SK-N-SH (cell line): ENCODE results near the gene IFT52. TPM values are rescaled to one million over a fixed set of nuclear protein-coding genes. Genes with fewer than 3 reads are reported as not detected.

Source experiments
- CTCF ChIA-PET: fragments of 300-600, 350-600 bp; formaldehyde crosslinking; extraction: SDS; loops from one replicate; lab custom pipeline; 2021; lab: Yijun Ruan, JAX
- POLR2A ChIA-PET: fragments of 350-600 bp; sonication (Branson Sonifier 250); formaldehyde crosslinking; extraction: SDS; loops from one replicate; lab custom pipeline; 2020; ENCODE audit warnings: antibody characterized with exemption, inconsistent platforms; lab: Yijun Ruan, JAX
- DNase-seq: peaks from one replicate; pipeline ENCODE4 v3.0.0; 2012
- H2AFZ ChIP-seq: fragments of 200-600 bp; sonication (generic); 2 replicates; pipeline ENCODE4 v1.8.1; 2016; ENCODE audit warnings: antibody characterized with exemption, mild to moderate bottlenecking, low read depth
- H3F3A ChIP-seq: fragments of 200-600 bp; sonication (generic); replicated peaks from 2 replicates; pipeline ENCODE3; 2016; ENCODE audit warnings: antibody characterized with exemption, mild to moderate bottlenecking; ENCODE audit not compliant: insufficient read depth
- H3K27ac ChIP-seq, 2 experiments: fragments of 200-500 bp in 1 of 2; fragments of 200-600 bp in 1 of 2; sonication (Bioruptor generic) in 1 of 2; sonication (generic), shearing (Covaris generic) in 1 of 2; 2 replicates each; pipeline versions ENCODE4 v1.5.1 to v1.6.1; 2014 to 2016; ENCODE audit warnings: low read depth in 2 of 2, inconsistent platforms in 1 of 2, low read length in 1 of 2, mild to moderate bottlenecking in 1 of 2, mixed read lengths in 1 of 2
- H3K27me3 ChIP-seq: fragments of 200-600 bp; sonication (generic), shearing (Covaris generic); 2 replicates; pipeline ENCODE4 v1.6.1; 2016; ENCODE audit warnings: mixed run types; ENCODE audit not compliant: insufficient read depth
- H3K36me3 ChIP-seq, 2 experiments: fragments of 200-500 bp in 1 of 2; fragments of 200-600 bp in 1 of 2; sonication (Bioruptor generic) in 1 of 2; sonication (generic) in 1 of 2; replicated peaks in 1 of 2; 2 replicates each; pipeline versions ENCODE3 to v1.5.1; 2014 to 2016; ENCODE audit warnings: low read length in 1 of 2, mild to moderate bottlenecking in 1 of 2; ENCODE audit not compliant: insufficient read depth in 2 of 2, control insufficient read depth in 1 of 2
- H3K4me1 ChIP-seq, 2 experiments: fragments of 200-500 bp in 1 of 2; fragments of 200-600 bp in 1 of 2; sonication (Bioruptor generic) in 1 of 2; sonication (generic), shearing (Covaris generic) in 1 of 2; 2 replicates each; pipeline versions ENCODE4 v1.5.1 to v1.6.1; 2014 to 2016; ENCODE audit warnings: low read depth in 1 of 2, low read length in 1 of 2, mixed run types in 1 of 2; ENCODE audit not compliant: insufficient read depth in 2 of 2, control insufficient read depth in 1 of 2
- H3K4me2 ChIP-seq: fragments of 200-600 bp; sonication (generic), shearing (Covaris generic); 2 replicates; pipeline ENCODE4 v1.6.1; 2017; ENCODE audit warnings: mixed run types
- H3K4me3 ChIP-seq, 2 experiments: fragments of 200-500 bp in 1 of 2; fragments of 200-600 bp in 1 of 2; sonication (Bioruptor generic) in 1 of 2; sonication (generic), shearing (Covaris generic) in 1 of 2; 2 replicates each; pipeline versions ENCODE4 v1.5.1 to v1.8.1; 2014 to 2016; ENCODE audit warnings: low read depth in 2 of 2, inconsistent platforms in 1 of 2, low read length in 1 of 2, mild to moderate bottlenecking in 1 of 2, mixed read lengths in 1 of 2, moderate library complexity in 1 of 2
- H3K79me2 ChIP-seq: fragments of 200-600 bp; sonication (generic); 2 replicates; pipeline ENCODE4 v1.8.1; 2017; ENCODE audit warnings: mild to moderate bottlenecking; ENCODE audit not compliant: insufficient read depth
- H3K9ac ChIP-seq: fragments of 200-600 bp; sonication (generic); 2 replicates; pipeline ENCODE4 v1.6.1; 2017; ENCODE audit warnings: mixed run types
- H3K9me2 ChIP-seq: fragments of 200-600 bp; sonication (generic); 2 replicates; pipeline ENCODE4 v1.6.1; 2017; ENCODE audit warnings: mixed run types
- H3K9me3 ChIP-seq: fragments of 200-600 bp; sonication (generic); 2 replicates; pipeline ENCODE4 v1.6.1; 2017; ENCODE audit warnings: mixed run types, mild to moderate bottlenecking, moderate library complexity
- H4K20me1 ChIP-seq: fragments of 200-600 bp; sonication (generic); 2 replicates; pipeline ENCODE4 v1.6.1; 2017; ENCODE audit warnings: mild to moderate bottlenecking, mixed run types; ENCODE audit not compliant: insufficient read depth
- CTCF ChIP-seq: fragments of 200-600 bp; sonication (generic); IDR thresholded peaks from 2 replicates; pipeline ENCODE4 v1.6.1; 2017; ENCODE audit warnings: antibody characterized with exemption, mild to moderate bottlenecking, moderate library complexity
- EZH2phosphoT487 ChIP-seq: fragments of 200-600 bp; sonication (generic); IDR thresholded peaks from 2 replicates; pipeline ENCODE4 v1.6.1; 2017; ENCODE audit warnings: low read depth, mixed run types, mild to moderate bottlenecking, antibody characterized with exemption, moderate library complexity, borderline replicate concordance
- FOXM1 ChIP-seq: IDR thresholded peaks from 2 replicates; pipeline ENCODE4 v1.4.0; 2012; ENCODE audit warnings: low read depth, mild to moderate bottlenecking
- JUND ChIP-seq: IDR thresholded peaks from 2 replicates; pipeline ENCODE4 v1.4.0; 2012
- MAX ChIP-seq: IDR thresholded peaks from 2 replicates; pipeline ENCODE4 v1.4.0; 2012; ENCODE audit warnings: low read depth
- MEF2A ChIP-seq: IDR thresholded peaks from 2 replicates; pipeline ENCODE4 v1.4.0; 2012; ENCODE audit warnings: low read depth, borderline replicate concordance
- MXI1 ChIP-seq: IDR thresholded peaks from 2 replicates; pipeline ENCODE4 v1.6.1; 2012; ENCODE audit warnings: mild to moderate bottlenecking, low read depth, low read length, improper control_type of control experiment
- NRF1 ChIP-seq: IDR thresholded peaks from 2 replicates; pipeline ENCODE4 v1.6.1; 2012; ENCODE audit warnings: low read depth, mild to moderate bottlenecking, low read length
- PBX3 ChIP-seq: IDR thresholded peaks from 2 replicates; pipeline ENCODE4; 2012
- POLR2AphosphoS5 ChIP-seq: IDR thresholded peaks from 2 replicates; pipeline ENCODE4 v1.6.1; 2012; ENCODE audit warnings: low read depth, low read length
- REST ChIP-seq: IDR thresholded peaks from 2 replicates; pipeline ENCODE4 v1.6.1; 2012; ENCODE audit warnings: mild to moderate bottlenecking, low read depth, low read length, moderate library complexity
- RXRA ChIP-seq: IDR thresholded peaks from 2 replicates; pipeline ENCODE4 v1.4.0; 2012; ENCODE audit warnings: low read depth, mild to moderate bottlenecking, borderline replicate concordance
- USF2 ChIP-seq: fragments of 150-350 bp; IDR thresholded peaks from 2 replicates; pipeline ENCODE4 v1.6.1; 2017; ENCODE audit warnings: antibody characterized with exemption, low read length, low read depth, borderline replicate concordance
- YY1 ChIP-seq: IDR thresholded peaks from 2 replicates; pipeline ENCODE4 v1.4.0; 2012; ENCODE audit warnings: low read depth, mild to moderate bottlenecking
- WGBS: methylation state at CpG from one replicate; pipeline ENCODE4 v1.1.6; 2017; ENCODE audit warnings: low lambda C conversion rate; 5-methylcytosine and 5-hydroxymethylcytosine counted together
- polyA plus RNA-seq, 3 experiments: library from polyadenylated mRNA; depleted of rRNA; stranded (reverse); fragments of >200 nt; gene quantifications; 2 replicates each; pipeline ENCODE4 v1.2.3, GENCODE V29; 2012
- TF ChIP-seq, protein P1 (sequence below): IDR thresholded peaks from 2 replicates; pipeline ENCODE4 v1.4.0; 2012; ENCODE audit warnings: low read depth, borderline replicate concordance

The IFT52 gene
- polyA plus RNA-seq, 1 of the 3 experiments (the other 2 are of a cell fraction), result 34.0 TPM

DNA sequence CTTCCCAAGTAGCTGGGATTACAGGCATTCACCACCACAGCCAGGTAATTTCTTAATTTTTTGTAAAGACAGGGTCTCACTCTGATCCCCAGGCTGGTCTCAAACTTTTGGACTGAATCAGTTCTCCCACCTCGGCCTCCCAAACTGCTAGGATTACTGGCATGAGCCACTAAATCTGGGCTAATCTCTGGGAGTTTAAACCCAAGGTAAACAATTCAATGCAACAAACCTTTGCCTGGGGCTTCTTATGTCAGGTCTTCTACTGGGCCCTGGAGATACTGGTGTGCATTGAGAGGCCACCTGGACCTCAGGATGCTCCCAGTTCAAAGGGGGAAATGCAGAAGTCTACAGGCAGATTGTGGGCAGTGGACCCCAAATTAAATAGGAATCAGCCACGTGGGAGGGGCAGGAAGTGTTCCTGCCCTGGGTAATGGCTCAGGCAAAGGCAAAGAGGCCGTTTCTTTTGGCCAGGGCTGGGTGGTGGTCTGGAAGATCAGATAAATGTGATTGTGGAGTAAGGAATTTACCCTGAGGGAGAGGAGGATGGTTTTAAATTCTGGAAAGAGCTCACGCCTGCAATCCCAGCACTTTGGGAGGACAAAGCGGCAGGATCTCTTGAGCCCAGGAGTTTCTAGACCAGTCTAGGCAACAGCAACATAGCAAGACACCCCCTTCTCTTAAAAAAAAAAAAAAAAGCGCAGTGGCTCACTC is 74.9 kb downstream of the IFT52 start:
- WGBS, result 79% methylated on average over 5 of the region's 6 CpGs
- Histone ChIP-seq H3K4me3 (no peak overlapping the region), H3F3A (peaks cover 8% of the 10 kb centered on the region)

More for the DNA sequence above, 74.9 kb downstream of the IFT52 start:
- Histone ChIP-seq H3K4me2 (no peak overlapping the region), H4K20me1 (no peaks in the 10 kb centered on the region), H2AFZ (no peak overlapping the region), H3K36me3 (no peaks in the 10 kb centered on the region)
- TF ChIP-seq POLR2AphosphoS5 (no peak), USF2 (no peak), REST (no peak), JUND (no peak), YY1 (no peak), CTCF (no peak), PBX3 (no peak), FOXM1 (no peak), NRF1 (no peak), RXRA (no peak), MEF2A (no peak), MXI1 (no peak), EZH2phosphoT487 (no peak), MAX (no peak)
- TF ChIP-seq, protein P1, sequence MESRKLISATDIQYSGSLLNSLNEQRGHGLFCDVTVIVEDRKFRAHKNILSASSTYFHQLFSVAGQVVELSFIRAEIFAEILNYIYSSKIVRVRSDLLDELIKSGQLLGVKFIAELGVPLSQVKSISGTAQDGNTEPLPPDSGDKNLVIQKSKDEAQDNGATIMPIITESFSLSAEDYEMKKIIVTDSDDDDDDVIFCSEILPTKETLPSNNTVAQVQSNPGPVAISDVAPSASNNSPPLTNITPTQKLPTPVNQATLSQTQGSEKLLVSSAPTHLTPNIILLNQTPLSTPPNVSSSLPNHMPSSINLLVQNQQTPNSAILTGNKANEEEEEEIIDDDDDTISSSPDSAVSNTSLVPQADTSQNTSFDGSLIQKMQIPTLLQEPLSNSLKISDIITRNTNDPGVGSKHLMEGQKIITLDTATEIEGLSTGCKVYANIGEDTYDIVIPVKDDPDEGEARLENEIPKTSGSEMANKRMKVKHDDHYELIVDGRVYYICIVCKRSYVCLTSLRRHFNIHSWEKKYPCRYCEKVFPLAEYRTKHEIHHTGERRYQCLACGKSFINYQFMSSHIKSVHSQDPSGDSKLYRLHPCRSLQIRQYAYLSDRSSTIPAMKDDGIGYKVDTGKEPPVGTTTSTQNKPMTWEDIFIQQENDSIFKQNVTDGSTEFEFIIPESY, result no peak
- TF ChIP-seq, all 33 proteins: peak for 0
- ChIA-PET CTCF (no interaction called here), POLR2A (no interaction called here)
- Histone ChIP-seq H3K4me1 (peaks cover 0 to 13% of the 10 kb centered on the region in 2 experiments; a peak in 1 of 4 replicates), H3K9me3 (no peaks in the 10 kb centered on the region), H3K27ac (no peak overlapping the region), H3K9me2 (no peaks in the 10 kb centered on the region), H3K9ac (no peak overlapping the region), H3K79me2 (peaks cover 32% of the 10 kb centered on the region), H3K27me3 (no peaks in the 10 kb centered on the region)
- no peak for DNase-seq
